H1 (cell line): ENCODE data around the gene EPHA6. TPM values are rescaled to one million over a fixed set of nuclear protein-coding genes. Genes with fewer than 3 reads are reported as not detected.

Experiments used
- CBX5 ChIP-seq: fragments of 300-800, 300-1000 bp; sonication (generic); IDR thresholded peaks from 2 replicates; pipeline ENCODE4 v1.7.1; 2016; ENCODE audit warnings: antibody characterized with exemption, low read length, low read depth
- CEBPB ChIP-seq: IDR thresholded peaks from 2 replicates; pipeline ENCODE4 v1.6.1; 2012; ENCODE audit warnings: low read depth, low read length
- CHD1 ChIP-seq: IDR thresholded peaks from 2 replicates; pipeline ENCODE4 v1.6.1; 2012; ENCODE audit warnings: low read depth, low read length, improper control_type of control experiment
- FOSL1 ChIP-seq: IDR thresholded peaks from 2 replicates; pipeline ENCODE4 v1.6.1; 2011; ENCODE audit warnings: mild to moderate bottlenecking, low read depth, low read length, moderate library complexity; ENCODE audit not compliant: insufficient read depth
- GTF2F1 ChIP-seq: IDR thresholded peaks from 2 replicates; pipeline ENCODE4 v1.6.1; 2012; ENCODE audit warnings: low read depth, low read length, improper control_type of control experiment, borderline replicate concordance
- HDAC6 ChIP-seq: IDR thresholded peaks from one replicate; pipeline ENCODE4 v1.7.1; 2012; ENCODE audit warnings: low read depth, mild to moderate bottlenecking, inconsistent platforms, low read length, moderate library complexity
- POLR2A ChIP-seq, 2 experiments: IDR thresholded peaks; 1 replicate in 1 of 2; 2 replicates in 1 of 2; pipeline ENCODE4 v1.6.1; 2011; ENCODE audit warnings: low read depth in 2 of 2, low read length in 2 of 2, mild to moderate bottlenecking in 2 of 2; ENCODE audit errors: control extremely low read depth in 1 of 2
- RFX5 ChIP-seq: IDR thresholded peaks from 2 replicates; pipeline ENCODE4 v1.6.1; 2011; ENCODE audit warnings: low read depth, low read length, improper control_type of control experiment, borderline replicate concordance
- SIX5 ChIP-seq: IDR thresholded peaks from 2 replicates; pipeline ENCODE4 v1.6.1; 2011; ENCODE audit warnings: mild to moderate bottlenecking, low read depth, low read length
- SP4 ChIP-seq: IDR thresholded peaks from 2 replicates; pipeline ENCODE4 v1.6.1; 2012; ENCODE audit warnings: low read length, inconsistent platforms
- TAF7 ChIP-seq: optimal IDR thresholded peaks from 2 replicates; pipeline ENCODE3; 2011; ENCODE audit warnings: low read depth, mild to moderate bottlenecking, inconsistent platforms, low read length, moderate library complexity, borderline replicate concordance
- ZNF274 ChIP-seq: IDR thresholded peaks from 2 replicates; pipeline ENCODE4 v1.7.0; 2012; ENCODE audit warnings: low read length, borderline replicate concordance; ENCODE audit errors: extremely low read depth
- polyA plus RNA-seq, 7 experiments: library from polyadenylated mRNA; depleted of rRNA in 3 of 7; stranded (reverse) in 5 of 7; unstranded in 2 of 7; fragments of >200 nt in 5 of 7; fragments of 200-250 nt in 2 of 7; gene quantifications; 1 replicate in 5 of 7; 2 replicates in 1 of 7; 4 replicates in 1 of 7; pipeline versions ENCODE4 v1.2.1 to v1.2.3, GENCODE V29; 2011 to 2013; ENCODE audit warnings: missing spikeins in 2 of 7, mixed read lengths in 2 of 7
- total RNA-seq: library from RNA; stranded (reverse); fragmentation: NEBNext Ultra II Directional; extraction: Animal tissue kit (Norgen Biotek cat#: 25700); gene quantifications from 2 replicates; pipeline ENCODE4 v1.2.1, GENCODE V29; 2021
- TF ChIP-seq, protein P1 (sequence below): fragments of 300-600 bp; sonication (generic); IDR thresholded peaks from 2 replicates; pipeline ENCODE4 v1.7.1; 2012; ENCODE audit warnings: low read length, moderate library complexity, mild to moderate bottlenecking, inconsistent platforms; ENCODE audit not compliant: insufficient replicate concordance

The EPHA6 gene
- total and polyA plus RNA-seq, 2 of the 8 experiments (the other 6 are each of a cell fraction or from before 2014, with no cell fraction given) = 0.83 to 3.2 TPM

DNA sequence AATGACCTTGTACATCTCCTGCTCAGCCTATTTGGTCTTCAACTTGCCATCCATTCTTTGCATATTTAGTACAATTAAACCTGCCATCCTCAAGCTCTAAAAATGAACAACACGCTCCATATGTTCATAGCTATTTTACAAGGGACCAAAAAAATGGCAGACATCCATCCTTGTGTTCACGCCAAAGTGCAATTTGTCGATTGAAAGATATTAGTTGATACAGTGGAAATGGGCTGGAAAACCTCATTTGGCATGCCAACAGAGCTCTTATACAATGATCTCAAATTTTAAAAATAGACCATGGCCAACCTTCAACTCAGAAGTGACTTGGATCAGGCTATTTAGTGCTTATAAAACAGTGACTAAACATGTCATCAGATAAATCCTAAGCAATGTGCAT, 536.6 kb downstream of the EPHA6 start (continued):
- TF ChIP-seq, protein P1, sequence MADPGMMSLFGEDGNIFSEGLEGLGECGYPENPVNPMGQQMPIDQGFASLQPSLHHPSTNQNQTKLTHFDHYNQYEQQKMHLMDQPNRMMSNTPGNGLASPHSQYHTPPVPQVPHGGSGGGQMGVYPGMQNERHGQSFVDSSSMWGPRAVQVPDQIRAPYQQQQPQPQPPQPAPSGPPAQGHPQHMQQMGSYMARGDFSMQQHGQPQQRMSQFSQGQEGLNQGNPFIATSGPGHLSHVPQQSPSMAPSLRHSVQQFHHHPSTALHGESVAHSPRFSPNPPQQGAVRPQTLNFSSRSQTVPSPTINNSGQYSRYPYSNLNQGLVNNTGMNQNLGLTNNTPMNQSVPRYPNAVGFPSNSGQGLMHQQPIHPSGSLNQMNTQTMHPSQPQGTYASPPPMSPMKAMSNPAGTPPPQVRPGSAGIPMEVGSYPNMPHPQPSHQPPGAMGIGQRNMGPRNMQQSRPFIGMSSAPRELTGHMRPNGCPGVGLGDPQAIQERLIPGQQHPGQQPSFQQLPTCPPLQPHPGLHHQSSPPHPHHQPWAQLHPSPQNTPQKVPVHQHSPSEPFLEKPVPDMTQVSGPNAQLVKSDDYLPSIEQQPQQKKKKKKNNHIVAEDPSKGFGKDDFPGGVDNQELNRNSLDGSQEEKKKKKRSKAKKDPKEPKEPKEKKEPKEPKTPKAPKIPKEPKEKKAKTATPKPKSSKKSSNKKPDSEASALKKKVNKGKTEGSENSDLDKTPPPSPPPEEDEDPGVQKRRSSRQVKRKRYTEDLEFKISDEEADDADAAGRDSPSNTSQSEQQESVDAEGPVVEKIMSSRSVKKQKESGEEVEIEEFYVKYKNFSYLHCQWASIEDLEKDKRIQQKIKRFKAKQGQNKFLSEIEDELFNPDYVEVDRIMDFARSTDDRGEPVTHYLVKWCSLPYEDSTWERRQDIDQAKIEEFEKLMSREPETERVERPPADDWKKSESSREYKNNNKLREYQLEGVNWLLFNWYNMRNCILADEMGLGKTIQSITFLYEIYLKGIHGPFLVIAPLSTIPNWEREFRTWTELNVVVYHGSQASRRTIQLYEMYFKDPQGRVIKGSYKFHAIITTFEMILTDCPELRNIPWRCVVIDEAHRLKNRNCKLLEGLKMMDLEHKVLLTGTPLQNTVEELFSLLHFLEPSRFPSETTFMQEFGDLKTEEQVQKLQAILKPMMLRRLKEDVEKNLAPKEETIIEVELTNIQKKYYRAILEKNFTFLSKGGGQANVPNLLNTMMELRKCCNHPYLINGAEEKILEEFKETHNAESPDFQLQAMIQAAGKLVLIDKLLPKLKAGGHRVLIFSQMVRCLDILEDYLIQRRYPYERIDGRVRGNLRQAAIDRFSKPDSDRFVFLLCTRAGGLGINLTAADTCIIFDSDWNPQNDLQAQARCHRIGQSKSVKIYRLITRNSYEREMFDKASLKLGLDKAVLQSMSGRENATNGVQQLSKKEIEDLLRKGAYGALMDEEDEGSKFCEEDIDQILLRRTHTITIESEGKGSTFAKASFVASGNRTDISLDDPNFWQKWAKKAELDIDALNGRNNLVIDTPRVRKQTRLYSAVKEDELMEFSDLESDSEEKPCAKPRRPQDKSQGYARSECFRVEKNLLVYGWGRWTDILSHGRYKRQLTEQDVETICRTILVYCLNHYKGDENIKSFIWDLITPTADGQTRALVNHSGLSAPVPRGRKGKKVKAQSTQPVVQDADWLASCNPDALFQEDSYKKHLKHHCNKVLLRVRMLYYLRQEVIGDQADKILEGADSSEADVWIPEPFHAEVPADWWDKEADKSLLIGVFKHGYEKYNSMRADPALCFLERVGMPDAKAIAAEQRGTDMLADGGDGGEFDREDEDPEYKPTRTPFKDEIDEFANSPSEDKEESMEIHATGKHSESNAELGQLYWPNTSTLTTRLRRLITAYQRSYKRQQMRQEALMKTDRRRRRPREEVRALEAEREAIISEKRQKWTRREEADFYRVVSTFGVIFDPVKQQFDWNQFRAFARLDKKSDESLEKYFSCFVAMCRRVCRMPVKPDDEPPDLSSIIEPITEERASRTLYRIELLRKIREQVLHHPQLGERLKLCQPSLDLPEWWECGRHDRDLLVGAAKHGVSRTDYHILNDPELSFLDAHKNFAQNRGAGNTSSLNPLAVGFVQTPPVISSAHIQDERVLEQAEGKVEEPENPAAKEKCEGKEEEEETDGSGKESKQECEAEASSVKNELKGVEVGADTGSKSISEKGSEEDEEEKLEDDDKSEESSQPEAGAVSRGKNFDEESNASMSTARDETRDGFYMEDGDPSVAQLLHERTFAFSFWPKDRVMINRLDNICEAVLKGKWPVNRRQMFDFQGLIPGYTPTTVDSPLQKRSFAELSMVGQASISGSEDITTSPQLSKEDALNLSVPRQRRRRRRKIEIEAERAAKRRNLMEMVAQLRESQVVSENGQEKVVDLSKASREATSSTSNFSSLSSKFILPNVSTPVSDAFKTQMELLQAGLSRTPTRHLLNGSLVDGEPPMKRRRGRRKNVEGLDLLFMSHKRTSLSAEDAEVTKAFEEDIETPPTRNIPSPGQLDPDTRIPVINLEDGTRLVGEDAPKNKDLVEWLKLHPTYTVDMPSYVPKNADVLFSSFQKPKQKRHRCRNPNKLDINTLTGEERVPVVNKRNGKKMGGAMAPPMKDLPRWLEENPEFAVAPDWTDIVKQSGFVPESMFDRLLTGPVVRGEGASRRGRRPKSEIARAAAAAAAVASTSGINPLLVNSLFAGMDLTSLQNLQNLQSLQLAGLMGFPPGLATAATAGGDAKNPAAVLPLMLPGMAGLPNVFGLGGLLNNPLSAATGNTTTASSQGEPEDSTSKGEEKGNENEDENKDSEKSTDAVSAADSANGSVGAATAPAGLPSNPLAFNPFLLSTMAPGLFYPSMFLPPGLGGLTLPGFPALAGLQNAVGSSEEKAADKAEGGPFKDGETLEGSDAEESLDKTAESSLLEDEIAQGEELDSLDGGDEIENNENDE = no peak
- TF ChIP-seq FOSL1 = no peak
- no peak for TF ChIP-seq HDAC6
- no peak for TF ChIP-seq ZNF274
- TF ChIP-seq CEBPB = no peak
- TF ChIP-seq CBX5 = no peak
- TF ChIP-seq POLR2A (IDR thresholded peaks at IDR 0.05; ENCODE audit: control extremely low read depth in 1 of 2, low read depth in 2 of 2, low read length in 2 of 2) = no peak
- no peak for TF ChIP-seq GTF2F1
- no peak for TF ChIP-seq RFX5
- no peak for TF ChIP-seq SP4
- TF ChIP-seq CHD1 = no peak
- TF ChIP-seq TAF7 = no peak
- no peak for TF ChIP-seq SIX5
